Jurkat, Clone E6-1 (cell line): ENCODE measurements around the gene CCL2.

Source experiments
- DNase-seq: peaks from one replicate; pipeline ENCODE4 v3.0.0-alpha.2; 2011; ENCODE audit warnings: low read depth, low spot score
- H3K4me3 ChIP-seq: 2 replicates; pipeline ENCODE4 v1.5.1; 2011; ENCODE audit warnings: mild to moderate bottlenecking, low read length, control low read depth, moderate library complexity

CCL2 gene

GRCh38 chr17:34257986-34258326 is 2.9 kb downstream of the CCL2 start:
- DNase-seq: no peak
- no peak overlapping the region for H3K4me3 ChIP-seq

GRCh38 chr17:34259146-34259545 is 4.1 kb downstream of the CCL2 start:
- H3K4me3 ChIP-seq: no peak overlapping the region
- DNase-seq: no peak

- no peak overlapping the region for H3K4me3 ChIP-seq
- no peak for DNase-seq
These were observed 5.8 kb downstream of the CCL2 start for GRCh38 chr17:34260861-34261260.

- DNase-seq: no peak
- no peak overlapping the region for H3K4me3 ChIP-seq
These were observed 6.7 kb downstream of the CCL2 start for GRCh38 chr17:34261568-34262337.

- H3K4me3 ChIP-seq: no peak overlapping the region
- DNase-seq: no peak
These were observed 10.6 kb downstream of the CCL2 start for GRCh38 chr17:34265711-34266110.

GRCh38 chr17:34269969-34270368 is 14.9 kb downstream of the CCL2 start, which contains the start of gene CCL7:
Gene CCL7, plus strand, starts transcription at chr17:34270221. Its CDS starts 70 bp downstream, at chr17:34270291.
- no peak within 1 kb of the TSS for H3K4me3 ChIP-seq
- no peak for DNase-seq

- DNase-seq: no peak
- no peak overlapping the region for H3K4me3 ChIP-seq
These were observed 20.8 kb downstream of the CCL2 start for GRCh38 chr17:34275881-34276280.

- no peak for DNase-seq
- no peak overlapping the region for H3K4me3 ChIP-seq
These were observed 21.7 kb downstream of the CCL2 start for GRCh38 chr17:34276826-34277225.

- no peak for DNase-seq
- no peak overlapping the region for H3K4me3 ChIP-seq
These were observed 28.5 kb downstream of the CCL2 start for GRCh38 chr17:34283571-34283970.

GRCh38 chr17:34285286-34285792 is 30.3 kb downstream of the CCL2 start, which contains the start of gene CCL11:
Gene CCL11, plus strand, starts transcription at chr17:34285742. Its CDS starts 67 bp downstream, at chr17:34285809.
- DNase-seq: no peak

GRCh38 chr17:34287875-34288274 is 32.8 kb downstream of the CCL2 start:
- no peak for DNase-seq
- H3K4me3 ChIP-seq: no peak overlapping the region

More at GRCh38 chr17:34285286-34285792, 30.3 kb downstream of the CCL2 start, which contains the start of gene CCL11:
- no peak within 1 kb of the TSS for H3K4me3 ChIP-seq

GRCh38 chr17:34290586-34290985 is 35.5 kb downstream of the CCL2 start:
- DNase-seq: no peak
- H3K4me3 ChIP-seq: no peak overlapping the region

- DNase-seq: no peak
These were observed 36.8 kb downstream of the CCL2 start for GRCh38 chr17:34291721-34292348.

GRCh38 chr17:34299027-34299426 is 43.9 kb downstream of the CCL2 start:
- no peak overlapping the region for H3K4me3 ChIP-seq
- no peak for DNase-seq

More at GRCh38 chr17:34291721-34292348, 36.8 kb downstream of the CCL2 start:
- H3K4me3 ChIP-seq: no peak overlapping the region

GRCh38 chr17:34299956-34300577 is 45.0 kb downstream of the CCL2 start:
- no peak overlapping the region for H3K4me3 ChIP-seq
- no peak for DNase-seq

GRCh38 chr17:34300652-34301370 is 45.7 kb downstream of the CCL2 start:
- no peak for DNase-seq
- H3K4me3 ChIP-seq: no peak overlapping the region

GRCh38 chr17:34301986-34302385 is 46.9 kb downstream of the CCL2 start:
- no peak for DNase-seq
- H3K4me3 ChIP-seq: no peak overlapping the region

- no peak overlapping the region for H3K4me3 ChIP-seq
- no peak for DNase-seq
These were observed 47.6 kb downstream of the CCL2 start for GRCh38 chr17:34302636-34303035.

- no peak overlapping the region for H3K4me3 ChIP-seq
- DNase-seq: no peak
These were observed 48.5 kb downstream of the CCL2 start for GRCh38 chr17:34303606-34304005.
